ENCODE measurements around the gene GCK.

GCK gene

DNA sequence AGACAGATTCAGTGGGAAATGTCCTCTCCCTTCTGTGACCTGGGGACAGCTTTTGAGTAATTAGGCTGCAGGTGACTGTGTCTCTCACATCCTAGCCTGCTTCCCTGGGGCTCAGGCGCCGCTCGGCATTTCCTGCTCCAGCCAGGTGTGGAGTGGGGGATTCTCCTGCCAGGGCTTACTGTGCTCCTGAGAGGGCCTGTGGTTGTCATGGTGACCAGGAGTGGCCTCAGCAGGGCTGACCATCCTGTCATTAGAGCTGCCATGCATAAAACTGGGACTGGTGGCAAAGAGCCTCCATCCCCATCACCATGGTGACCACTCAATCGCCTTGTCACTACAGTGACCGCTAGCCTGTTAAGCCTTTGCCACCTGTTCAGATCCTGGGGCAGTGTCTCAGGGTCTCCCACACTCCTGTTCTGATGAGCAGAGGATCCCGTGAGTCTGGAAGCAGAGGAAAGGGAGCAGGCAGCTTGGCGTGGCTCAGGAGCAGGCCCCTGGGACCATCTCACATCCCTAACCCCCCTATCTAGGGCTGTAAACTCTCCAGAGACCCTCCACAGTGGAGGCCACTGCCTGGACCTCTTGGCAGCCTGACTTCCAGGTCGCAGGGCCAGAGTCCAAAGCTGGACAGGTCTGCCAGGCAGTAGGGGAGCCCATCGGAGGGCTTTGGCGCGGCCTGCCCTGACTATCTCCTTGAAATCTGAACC lies at the start of gene GCK:
Gene GCK (minus strand): TSS at position 154 of the 707 bp plus-strand sequence. CDS start 486 bp downstream, outside the sequence.
- Histone ChIP-seq H3K9ac (ENCODE audit: low read depth, low read length) (no peak within 1 kb of the TSS), H3K9me3 (ENCODE audit: control insufficient read depth, insufficient read depth, low read length) (no peaks in the 10 kb centered on the region), H3K36me3 (ENCODE audit: insufficient read depth, low read length) (no peaks in the 10 kb centered on the region), H3K4me1 (ENCODE audit: insufficient read depth, low read length) (peaks cover 7% of the 10 kb centered on the region; the same call in 1 of the 2 replicates)

DNA sequence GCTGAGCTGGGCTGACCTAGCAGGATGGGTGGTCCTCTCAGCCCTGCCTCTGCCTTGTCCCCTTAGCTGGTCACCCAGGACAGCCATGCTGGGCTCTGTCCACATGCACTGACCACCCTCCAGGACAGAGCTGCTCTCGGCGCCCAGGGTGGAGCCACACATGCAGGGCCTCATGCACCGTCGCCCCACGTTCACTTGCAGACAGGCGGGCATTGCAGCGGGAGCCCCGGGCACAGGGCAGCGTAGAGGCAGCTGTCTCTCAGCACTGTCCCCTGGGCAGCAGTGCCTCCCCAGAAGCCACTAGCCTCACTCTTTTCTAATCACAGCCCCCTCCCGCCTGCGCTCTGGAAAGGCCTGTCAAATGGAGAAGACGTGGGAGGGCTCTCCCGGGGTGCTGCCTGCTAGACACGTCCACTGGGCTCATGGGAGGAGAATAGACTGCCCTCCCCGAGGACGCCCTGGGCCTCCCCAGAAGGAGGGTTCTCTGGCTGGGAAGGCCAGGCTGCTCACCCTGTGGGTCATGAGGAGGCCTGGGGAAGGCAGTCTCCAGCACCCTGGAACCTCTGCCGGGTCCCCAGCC lies 49.0 kb upstream of the GCK start:
- Histone ChIP-seq H3K4me1 (ENCODE audit: insufficient read depth, low read length) (no peaks in the 10 kb centered on the region), H3K9ac (ENCODE audit: low read depth, low read length) (no peak overlapping the region), H3K36me3 (ENCODE audit: insufficient read depth, low read length) (no peaks in the 10 kb centered on the region), H3K9me3 (ENCODE audit: control insufficient read depth, insufficient read depth, low read length) (no peaks in the 10 kb centered on the region)

DNA sequence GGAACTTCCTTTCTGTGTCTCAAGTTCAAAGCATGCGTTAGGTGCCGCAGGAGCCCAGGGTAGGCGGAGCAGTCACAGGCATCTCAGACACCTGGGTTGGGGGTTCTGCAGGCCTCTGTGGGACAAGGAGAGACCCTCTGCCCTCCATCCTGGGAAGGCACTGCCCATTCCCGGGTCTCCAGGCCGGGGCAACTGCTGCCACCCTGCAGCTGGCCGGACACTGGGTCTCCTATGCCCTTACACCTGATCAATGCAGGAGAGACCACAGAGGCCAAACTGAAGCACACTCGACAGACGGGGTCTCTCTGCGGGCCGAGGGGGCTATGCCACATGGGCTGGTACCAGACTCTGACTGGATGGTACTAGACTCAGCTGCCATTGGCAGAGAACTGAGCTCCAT lies 48.5 kb upstream of the GCK start:
- Histone ChIP-seq H3K9ac (ENCODE audit: low read depth, low read length) (no peak overlapping the region), H3K9me3 (ENCODE audit: control insufficient read depth, insufficient read depth, low read length) (no peaks in the 10 kb centered on the region), H3K36me3 (ENCODE audit: insufficient read depth, low read length) (no peaks in the 10 kb centered on the region), H3K4me1 (ENCODE audit: insufficient read depth, low read length) (no peaks in the 10 kb centered on the region)

DNA sequence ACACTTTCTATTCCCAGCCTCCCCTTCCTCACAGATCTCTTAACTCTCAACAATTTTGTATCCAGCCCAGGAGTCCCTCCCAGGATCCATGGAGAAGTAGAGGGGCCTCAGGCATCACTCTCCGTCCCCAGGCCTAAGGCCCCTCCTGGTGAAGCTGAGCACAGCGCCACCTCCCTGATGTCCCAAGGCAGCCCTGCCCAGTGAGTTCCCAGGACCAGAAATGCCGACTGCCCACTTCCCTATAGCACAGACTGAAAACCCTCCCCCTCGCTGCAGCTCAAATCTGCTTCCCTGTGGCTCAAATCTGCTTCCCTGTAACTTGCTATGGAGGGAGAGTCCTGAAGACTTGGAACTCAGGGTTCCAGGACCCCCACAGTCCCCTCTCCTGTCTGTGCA lies 47.1 kb upstream of the GCK start:
- no peaks in the 10 kb centered on the region for H3K36me3 ChIP-seq (ENCODE audit: insufficient read depth, low read length)
- H3K4me1 ChIP-seq (ENCODE audit: insufficient read depth, low read length) = no peaks in the 10 kb centered on the region
- no peak overlapping the region for H3K9ac ChIP-seq (ENCODE audit: low read depth, low read length)
- H3K9me3 ChIP-seq (ENCODE audit: control insufficient read depth, insufficient read depth, low read length) = no peaks in the 10 kb centered on the region

DNA sequence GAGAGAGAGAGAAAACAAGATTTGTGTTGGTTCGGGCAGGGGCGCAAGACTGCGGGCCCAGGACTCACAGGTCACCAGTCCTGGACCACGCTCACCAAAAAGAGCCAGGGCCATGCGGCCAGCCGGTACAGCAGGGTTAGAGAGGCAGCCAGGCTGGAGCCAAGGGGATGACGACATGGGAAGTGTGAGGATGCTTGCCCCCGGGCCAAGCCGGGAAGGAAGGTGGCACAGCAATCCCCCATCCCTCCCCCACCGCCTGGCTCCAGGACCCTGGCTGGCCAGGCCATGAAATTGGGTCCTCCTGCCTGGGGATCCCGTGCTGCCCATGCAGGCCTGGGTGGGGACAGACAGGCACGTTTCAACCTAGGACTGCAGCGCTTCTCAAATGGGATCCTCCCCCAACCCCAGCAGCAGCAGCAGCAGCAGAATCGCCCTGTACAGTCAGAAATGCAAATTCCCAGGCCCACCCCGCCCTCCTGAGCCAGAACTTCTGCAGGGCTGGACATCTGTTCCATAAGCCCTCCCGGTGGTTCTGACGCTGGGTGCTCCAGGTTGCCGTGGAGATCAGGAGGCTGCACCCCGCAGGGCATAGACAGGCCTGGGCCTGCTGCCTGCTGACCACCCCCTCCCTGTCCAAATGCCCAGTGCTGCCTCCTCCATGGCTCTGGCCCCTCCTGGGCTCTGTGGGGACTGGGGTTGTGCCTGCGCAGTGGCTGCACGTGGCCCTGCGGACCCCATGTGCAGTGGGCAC lies 46.5 kb upstream of the GCK start:
- Histone ChIP-seq H3K9me3 (ENCODE audit: control insufficient read depth, insufficient read depth, low read length) (no peaks in the 10 kb centered on the region), H3K36me3 (ENCODE audit: insufficient read depth, low read length) (no peaks in the 10 kb centered on the region), H3K4me1 (ENCODE audit: insufficient read depth, low read length) (no peaks in the 10 kb centered on the region), H3K9ac (ENCODE audit: low read depth, low read length) (no peak overlapping the region)

DNA sequence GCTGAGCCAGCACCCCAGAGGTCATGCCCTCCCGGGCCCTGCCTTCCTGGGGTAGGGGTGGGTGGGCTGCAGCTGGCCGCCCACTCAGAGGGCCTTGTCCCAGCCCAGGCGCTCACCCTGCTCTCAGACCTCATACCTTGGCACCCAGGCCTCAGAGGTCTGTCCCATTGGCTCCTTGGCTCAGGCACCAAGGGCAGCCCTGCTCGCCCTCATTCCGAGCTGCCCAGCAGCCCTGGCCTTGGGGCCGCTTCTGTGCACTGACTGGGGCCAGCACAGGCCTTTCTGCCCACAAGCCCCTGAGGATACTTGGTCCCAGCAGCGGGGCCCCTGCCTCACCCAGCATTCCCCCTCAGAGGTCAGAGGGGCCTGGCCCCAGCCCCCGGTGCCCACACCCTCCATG lies 45.8 kb upstream of the GCK start:
- no peak overlapping the region for H3K9ac ChIP-seq (ENCODE audit: low read depth, low read length)
- no peaks in the 10 kb centered on the region for H3K36me3 ChIP-seq (ENCODE audit: insufficient read depth, low read length)
- no peaks in the 10 kb centered on the region for H3K4me1 ChIP-seq (ENCODE audit: insufficient read depth, low read length)
- H3K9me3 ChIP-seq (ENCODE audit: control insufficient read depth, insufficient read depth, low read length) = no peaks in the 10 kb centered on the region

DNA sequence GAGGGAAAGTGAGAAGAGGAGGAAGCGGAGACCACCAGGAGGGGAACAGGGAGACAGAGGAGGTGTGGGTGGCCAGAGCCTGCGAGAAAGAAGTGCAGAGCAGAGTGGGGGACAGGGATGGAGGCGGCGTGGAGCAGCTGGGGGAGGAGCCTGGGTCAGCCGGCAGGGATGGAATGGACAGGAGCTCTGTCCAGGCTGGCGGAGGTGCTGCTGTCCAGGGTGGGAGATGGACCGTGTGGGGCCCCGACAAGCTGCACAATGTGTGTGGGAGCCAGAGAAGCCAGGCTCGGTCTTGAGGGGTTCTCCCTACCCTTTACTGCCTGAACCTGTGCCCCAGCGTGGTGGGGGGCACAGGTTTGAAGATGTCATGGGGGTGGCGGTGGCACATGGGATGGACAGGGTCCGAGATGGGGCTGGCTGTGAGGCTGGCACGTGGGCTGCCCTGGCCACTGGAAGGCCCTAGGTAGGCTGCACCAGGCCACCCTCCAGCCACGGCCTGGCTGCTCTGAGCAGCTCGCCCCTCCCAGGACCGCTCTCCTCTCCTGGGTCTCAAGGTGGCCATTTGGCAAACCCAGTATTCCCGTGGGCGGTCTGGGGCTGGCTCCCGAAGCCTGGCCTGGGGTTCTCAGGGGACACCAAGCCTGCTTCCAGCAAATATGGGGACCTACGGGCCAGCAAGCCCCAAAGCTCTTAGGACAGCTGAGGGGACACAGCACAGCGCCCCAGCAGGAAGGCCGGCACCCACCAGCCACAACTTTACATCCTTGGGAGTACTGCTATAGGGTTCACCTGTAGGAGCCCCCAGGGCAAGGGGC lies 43.9 kb upstream of the GCK start:
- no peaks in the 10 kb centered on the region for H3K36me3 ChIP-seq (ENCODE audit: insufficient read depth, low read length)
- no peak overlapping the region for H3K9ac ChIP-seq (ENCODE audit: low read depth, low read length)
- no peaks in the 10 kb centered on the region for H3K4me1 ChIP-seq (ENCODE audit: insufficient read depth, low read length)
- no peaks in the 10 kb centered on the region for H3K9me3 ChIP-seq (ENCODE audit: control insufficient read depth, insufficient read depth, low read length)

DNA sequence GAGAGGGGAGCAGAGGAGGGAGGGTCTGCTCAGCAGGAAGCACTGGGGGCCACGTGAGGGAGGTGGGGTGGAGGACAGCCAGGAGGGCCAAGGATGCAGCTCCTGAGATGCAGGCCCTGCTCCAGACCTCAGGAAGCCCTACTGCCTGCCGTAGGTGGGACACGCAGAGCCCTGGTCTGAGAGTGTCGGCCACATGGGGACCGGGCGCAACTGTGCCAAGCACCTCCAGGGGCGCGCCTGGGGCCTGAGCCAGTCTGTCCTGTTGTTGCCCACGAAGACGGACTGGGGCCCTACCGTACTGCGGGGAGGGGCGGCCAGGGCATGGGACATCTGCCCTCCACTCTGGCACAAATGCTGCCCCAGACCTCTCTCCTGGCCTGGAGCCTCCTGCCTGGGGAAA lies 43.2 kb upstream of the GCK start:
- no peaks in the 10 kb centered on the region for H3K9me3 ChIP-seq (ENCODE audit: control insufficient read depth, insufficient read depth, low read length)
- H3K9ac ChIP-seq (ENCODE audit: low read depth, low read length) = no peak overlapping the region
- no peaks in the 10 kb centered on the region for H3K36me3 ChIP-seq (ENCODE audit: insufficient read depth, low read length)
- H3K4me1 ChIP-seq (ENCODE audit: insufficient read depth, low read length) = no peaks in the 10 kb centered on the region

DNA sequence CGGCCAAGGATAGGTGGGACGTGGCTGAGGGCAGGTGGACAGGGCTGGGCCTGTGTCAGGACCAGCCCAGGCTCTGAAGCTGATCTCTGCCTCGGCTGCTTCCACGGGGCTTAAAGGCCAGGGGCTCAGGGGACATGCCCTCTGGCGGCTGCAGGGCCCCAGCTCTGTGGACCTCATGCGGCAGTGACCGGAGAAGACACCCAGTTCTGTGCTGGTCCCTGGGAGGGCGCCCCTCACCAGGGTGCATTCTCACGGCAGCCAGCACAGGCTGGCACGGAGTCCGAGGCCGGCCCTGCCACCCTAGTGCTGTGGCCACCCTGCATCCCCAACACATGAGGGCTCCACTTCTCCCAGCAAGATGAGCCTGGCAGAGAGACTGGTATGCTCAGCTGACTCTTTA lies 41.8 kb upstream of the GCK start:
- Histone ChIP-seq H3K4me1 (ENCODE audit: insufficient read depth, low read length) (no peaks in the 10 kb centered on the region), H3K9ac (ENCODE audit: low read depth, low read length) (no peak overlapping the region), H3K9me3 (ENCODE audit: control insufficient read depth, insufficient read depth, low read length) (no peaks in the 10 kb centered on the region), H3K36me3 (ENCODE audit: insufficient read depth, low read length) (no peaks in the 10 kb centered on the region)

DNA sequence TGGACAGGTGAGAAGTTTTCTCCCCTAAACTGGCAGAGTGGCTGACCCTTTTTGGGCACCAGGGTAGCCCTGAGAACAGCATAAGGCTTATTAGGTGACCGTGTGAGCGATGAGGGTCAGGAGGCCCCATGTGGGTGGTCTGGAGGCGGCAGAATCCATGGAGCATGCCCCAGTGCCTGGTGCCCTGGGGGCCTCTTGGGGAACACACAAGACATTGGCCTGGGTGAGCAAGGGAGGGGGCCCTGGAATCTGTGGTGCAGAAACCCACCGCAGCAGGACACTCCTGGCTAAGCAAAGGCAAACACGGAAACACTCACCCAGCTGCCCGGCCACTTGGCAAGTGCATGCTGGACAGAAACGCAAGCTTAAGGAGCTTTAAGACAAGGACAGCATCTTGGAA lies 41.0 kb upstream of the GCK start:
- no peaks in the 10 kb centered on the region for H3K4me1 ChIP-seq (ENCODE audit: insufficient read depth, low read length)

DNA sequence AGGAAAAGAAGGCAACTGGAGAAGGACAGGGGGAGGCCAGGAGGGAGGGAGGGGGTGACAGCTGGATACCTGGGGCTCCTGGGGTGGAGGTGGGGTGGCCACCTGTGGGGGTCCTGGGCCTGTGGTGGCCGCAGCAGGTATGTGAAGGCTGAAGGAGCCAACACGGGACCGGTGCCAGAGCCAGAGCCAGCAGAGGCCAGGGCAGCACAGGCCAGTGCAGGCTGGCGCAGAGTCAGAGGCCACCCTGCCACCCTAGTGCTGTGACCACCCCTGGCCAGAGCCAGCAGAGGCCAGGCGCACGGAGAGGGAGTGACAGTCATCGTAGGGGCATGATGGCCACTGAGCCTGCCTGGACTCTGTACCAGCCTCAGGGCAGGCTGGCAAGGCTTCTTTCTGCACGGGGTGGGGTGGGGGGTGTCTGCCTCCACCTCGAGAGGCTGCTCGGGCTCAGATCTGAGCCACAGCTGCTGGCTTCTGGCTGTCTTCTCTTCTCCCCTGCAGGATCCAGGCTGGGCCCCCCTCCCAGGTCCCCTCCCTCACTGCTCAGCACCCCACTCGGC lies 40.4 kb upstream of the GCK start:
- no peak overlapping the region for H3K9ac ChIP-seq (ENCODE audit: low read depth, low read length)
- no peaks in the 10 kb centered on the region for H3K4me1 ChIP-seq (ENCODE audit: insufficient read depth, low read length)
- no peaks in the 10 kb centered on the region for H3K9me3 ChIP-seq (ENCODE audit: control insufficient read depth, insufficient read depth, low read length)

More for the DNA sequence above, 41.0 kb upstream of the GCK start:
- no peaks in the 10 kb centered on the region for H3K36me3 ChIP-seq (ENCODE audit: insufficient read depth, low read length)
- no peak overlapping the region for H3K9ac ChIP-seq (ENCODE audit: low read depth, low read length)
- H3K9me3 ChIP-seq (ENCODE audit: control insufficient read depth, insufficient read depth, low read length) = no peaks in the 10 kb centered on the region

DNA sequence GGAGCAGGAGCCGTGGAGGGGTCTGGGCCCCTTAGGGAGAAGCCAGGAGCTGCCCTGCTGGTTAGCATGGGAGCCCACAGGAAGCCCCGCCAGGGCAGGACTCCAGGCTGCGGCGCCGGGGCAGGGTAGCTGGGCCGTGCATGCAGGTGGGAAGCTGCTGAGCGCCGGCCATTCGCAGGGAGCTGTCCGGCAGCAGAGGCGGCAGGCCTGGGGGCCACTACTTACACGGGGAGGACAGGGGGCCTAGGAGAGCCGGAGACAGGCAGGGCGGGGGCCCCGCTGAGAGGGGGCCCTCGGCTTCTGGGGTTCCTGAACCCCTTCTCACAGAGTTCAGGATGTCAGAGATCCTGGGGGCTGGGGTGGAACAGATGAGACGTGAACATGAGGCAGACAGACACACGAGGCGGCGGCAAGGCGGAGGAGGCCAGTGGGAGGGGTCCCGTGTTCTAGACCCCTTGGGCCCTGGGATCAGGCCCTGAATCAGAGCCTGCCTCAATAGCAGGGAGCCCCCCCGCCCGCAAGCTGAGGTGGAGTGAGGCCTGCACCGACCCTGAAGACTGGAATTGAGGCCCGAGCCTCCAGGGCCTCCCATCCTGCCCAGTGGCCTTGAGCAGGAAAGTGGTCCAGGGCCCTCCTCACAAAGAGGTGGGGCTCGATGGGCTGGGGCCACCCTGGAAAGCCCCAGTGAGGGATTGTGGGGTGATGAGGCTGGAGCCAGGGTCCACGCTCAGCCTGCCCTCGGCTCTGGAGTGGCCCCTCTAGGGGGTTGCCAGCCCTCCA lies 39.5 kb upstream of the GCK start:
- Histone ChIP-seq H3K36me3 (ENCODE audit: insufficient read depth, low read length) (no peaks in the 10 kb centered on the region), H3K9me3 (ENCODE audit: control insufficient read depth, insufficient read depth, low read length) (no peaks in the 10 kb centered on the region), H3K4me1 (ENCODE audit: insufficient read depth, low read length) (no peaks in the 10 kb centered on the region), H3K9ac (ENCODE audit: low read depth, low read length) (no peak overlapping the region)

More for the DNA sequence above, 40.4 kb upstream of the GCK start:
- H3K36me3 ChIP-seq (ENCODE audit: insufficient read depth, low read length) = no peaks in the 10 kb centered on the region

DNA sequence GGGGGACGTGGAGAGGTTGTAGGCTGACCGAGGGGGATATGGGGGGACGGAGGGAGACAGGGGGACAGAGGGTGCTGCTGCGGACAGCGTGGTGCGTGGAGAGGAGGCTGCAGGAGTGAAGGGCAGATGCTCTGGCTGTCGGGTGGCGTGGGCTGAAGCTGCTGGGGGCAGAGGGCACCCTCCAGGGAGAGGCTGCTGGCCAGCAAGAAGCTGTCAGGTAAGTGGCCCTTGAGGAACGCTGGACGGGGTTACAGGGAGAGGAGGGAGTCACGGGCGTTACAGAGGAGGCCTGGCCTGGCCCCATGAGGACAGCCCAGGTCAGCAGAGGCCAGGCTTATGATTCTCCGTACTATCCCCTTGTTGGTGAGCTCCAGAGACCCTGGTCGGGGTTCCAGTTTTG lies 38.7 kb upstream of the GCK start:
- no peaks in the 10 kb centered on the region for H3K36me3 ChIP-seq (ENCODE audit: insufficient read depth, low read length)
- H3K9ac ChIP-seq (ENCODE audit: low read depth, low read length) = no peak overlapping the region
- H3K9me3 ChIP-seq (ENCODE audit: control insufficient read depth, insufficient read depth, low read length) = no peaks in the 10 kb centered on the region
- no peaks in the 10 kb centered on the region for H3K4me1 ChIP-seq (ENCODE audit: insufficient read depth, low read length)
